Upper lobe of right lung (tissue), 1 donor: ENCODE measurements around the gene GNPTAB. TPM values are rescaled to one million over a fixed set of nuclear protein-coding genes. Genes with fewer than 3 reads are reported as not detected.
A peak's percentile ranks its signal among the peaks of the same experiment; 100 is the strongest.

ENCODE experiments used
- ATAC-seq: fragments of 200-7000 bp; cut with Tn5 transposase; one replicate; pipeline ENCODE4 v1.9.1; 2020; ENCODE audit warnings: mild to moderate bottlenecking, moderate library complexity
- DNase-seq: peaks from one replicate; pipeline ENCODE4 v3.0.0-alpha.2; 2020
- H3K27ac ChIP-seq: fragments of 200-600 bp; one replicate; pipeline ENCODE4 v1.8.0; 2022
- H3K27me3 ChIP-seq: fragments of 200-600 bp; one replicate; pipeline ENCODE4 v1.8.0; 2022; ENCODE audit warnings: mild to moderate bottlenecking
- H3K36me3 ChIP-seq: fragments of 200-600 bp; one replicate; pipeline ENCODE4 v1.8.0; 2022
- H3K4me1 ChIP-seq: fragments of 200-600 bp; one replicate; pipeline ENCODE4 v1.8.0; 2022
- H3K4me3 ChIP-seq: fragments of 200-600 bp; one replicate; pipeline ENCODE4 v1.8.0; 2022; ENCODE audit warnings: mild to moderate bottlenecking
- H3K9me3 ChIP-seq: fragments of 200-600 bp; one replicate; pipeline ENCODE4 v1.8.0; 2022
- intact Hi-C: fragments of 100-400 bp; cut with DNase I; formaldehyde crosslinking; loops from one replicate; pipeline ENCODE4 v1.11.0; 2022
- total RNA-seq: library from RNA; stranded (reverse); fragmentation: NEBNext Ultra II Directional; extraction: Animal tissue kit (Norgen Biotek cat#: 25700); gene quantifications from one replicate; pipeline ENCODE4 v1.2.1, GENCODE V29; 2021
- TF ChIP-seq, protein P1 (sequence below): fragments of 200-600 bp; IDR thresholded peaks from one replicate; pipeline ENCODE4 v1.8.0; 2022; ENCODE audit warnings: antibody characterized with exemption
- donor health status: DM: no; HTN: yes; CAD: no; lungs with severe emphysema.

Gene GNPTAB
- total RNA-seq, 1 donor from 2014 or later, result 65.9 TPM

GRCh38 chr12:101696251-101697196, 134.2 kb downstream of the GNPTAB start:
- intact Hi-C loops, result no loop called here
- Histone ChIP-seq H3K27ac (peak overlapping the region; percentile 92), H3K36me3 (no peaks in the 10 kb centered on the region), H3K4me3 (peak overlapping the region; percentile 92), H3K9me3 (no peaks in the 10 kb centered on the region), H3K4me1 (peaks cover 16% of the 10 kb centered on the region), H3K27me3 (no peaks in the 10 kb centered on the region)
- DNase-seq, result peak; percentile 70
- TF ChIP-seq, protein P1, sequence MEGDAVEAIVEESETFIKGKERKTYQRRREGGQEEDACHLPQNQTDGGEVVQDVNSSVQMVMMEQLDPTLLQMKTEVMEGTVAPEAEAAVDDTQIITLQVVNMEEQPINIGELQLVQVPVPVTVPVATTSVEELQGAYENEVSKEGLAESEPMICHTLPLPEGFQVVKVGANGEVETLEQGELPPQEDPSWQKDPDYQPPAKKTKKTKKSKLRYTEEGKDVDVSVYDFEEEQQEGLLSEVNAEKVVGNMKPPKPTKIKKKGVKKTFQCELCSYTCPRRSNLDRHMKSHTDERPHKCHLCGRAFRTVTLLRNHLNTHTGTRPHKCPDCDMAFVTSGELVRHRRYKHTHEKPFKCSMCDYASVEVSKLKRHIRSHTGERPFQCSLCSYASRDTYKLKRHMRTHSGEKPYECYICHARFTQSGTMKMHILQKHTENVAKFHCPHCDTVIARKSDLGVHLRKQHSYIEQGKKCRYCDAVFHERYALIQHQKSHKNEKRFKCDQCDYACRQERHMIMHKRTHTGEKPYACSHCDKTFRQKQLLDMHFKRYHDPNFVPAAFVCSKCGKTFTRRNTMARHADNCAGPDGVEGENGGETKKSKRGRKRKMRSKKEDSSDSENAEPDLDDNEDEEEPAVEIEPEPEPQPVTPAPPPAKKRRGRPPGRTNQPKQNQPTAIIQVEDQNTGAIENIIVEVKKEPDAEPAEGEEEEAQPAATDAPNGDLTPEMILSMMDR, result no peak
- ATAC-seq, result peak; percentile 33

- ATAC-seq (no peak), DNase-seq (no peak)
- TF ChIP-seq, protein P1, result no peak
- Histone ChIP-seq H3K4me1 (peaks cover 12% of the 10 kb centered on the region), H3K4me3 (no peak overlapping the region), H3K9me3 (no peaks in the 10 kb centered on the region), H3K27me3 (no peaks in the 10 kb centered on the region), H3K27ac (no peak overlapping the region), H3K36me3 (no peaks in the 10 kb centered on the region)
- intact Hi-C loops, result no loop called here
These were observed 135.1 kb downstream of the GNPTAB start for GRCh38 chr12:101695706-101696105.

Other genes starting within 250 kb of the GNPTAB start
- gene MYBPC1, start 236.0 kb downstream of the GNPTAB start, total RNA-seq, result not detected
- gene CHPT1, start 133.3 kb downstream of the GNPTAB start, total RNA-seq, result 71.4 TPM
- 0.64 TPM for gene SYCP3, start 91.5 kb downstream of the GNPTAB start, total RNA-seq
- gene DRAM1, start 46.6 kb upstream of the GNPTAB start, total RNA-seq, result 162 TPM
- gene WASHC3, start 231.0 kb upstream of the GNPTAB start, total RNA-seq, result 34.6 TPM